Measurements from ENCODE around the gene PPP1R13B. TPM values are rescaled to one million over a fixed set of nuclear protein-coding genes. Genes with fewer than 3 reads are reported as not detected.

PPP1R13B gene
- total RNA-seq, 3 donors from 2014 or later, result 6.4 to 21.8 (median 18.4) TPM

- H3K27ac ChIP-seq, result peak overlapping the region; percentile 14 to 59
- H3K9me3 ChIP-seq, result no peaks in the 10 kb centered on the region
- H3K4me1 ChIP-seq, result peaks cover 0 to 20% of the 10 kb centered on the region in 2 donors
- no peaks in the 10 kb centered on the region for H3K27me3 ChIP-seq
- DNase-seq (ENCODE audit: low spot score in 2 of 2), result no peak
- TF ChIP-seq POLR2A (IDR thresholded peaks at IDR 0.05) (no peak), POLR2AphosphoS5 (IDR thresholded peaks at IDR 0.05) (no peak), CTCF (IDR thresholded peaks at IDR 0.05) (no peak)
- H3K36me3 ChIP-seq, result no peaks in the 10 kb centered on the region
- intact Hi-C loops (cut with DNase I; ENCODE audit: low total_unique reads), result no loop called here
- peak overlapping the region in 1 of 3 donors; percentile 9 for H3K4me3 ChIP-seq
These were observed 123.7 kb downstream of the PPP1R13B start for GRCh38 chr14:103723748-103724081.

- H3K36me3 ChIP-seq, result no peaks in the 10 kb centered on the region
- peaks cover 4 to 14% of the 10 kb centered on the region in 2 donors for H3K4me1 ChIP-seq
- no peak for TF ChIP-seq POLR2A (IDR thresholded peaks at IDR 0.05)
- no peak for TF ChIP-seq POLR2AphosphoS5 (IDR thresholded peaks at IDR 0.05)
- no peak for TF ChIP-seq CTCF (IDR thresholded peaks at IDR 0.05)
- peak overlapping the region in 1 of 2 donors; percentile 33 for H3K27ac ChIP-seq
- H3K9me3 ChIP-seq, result no peaks in the 10 kb centered on the region
- intact Hi-C loops (cut with DNase I; ENCODE audit: low total_unique reads), result no loop called here
- H3K4me3 ChIP-seq, result no peak overlapping the region
- peak in 1 of 2 donors; percentile 80 for DNase-seq (ENCODE audit: low spot score in 2 of 2)
- H3K27me3 ChIP-seq, result no peaks in the 10 kb centered on the region
These were observed 125.8 kb downstream of the PPP1R13B start for GRCh38 chr14:103721334-103722120.

- TF ChIP-seq POLR2AphosphoS5 (IDR thresholded peaks at IDR 0.05), result no peak
- no peak for TF ChIP-seq POLR2A (IDR thresholded peaks at IDR 0.05)
- no peak for TF ChIP-seq CTCF (IDR thresholded peaks at IDR 0.05)
- Histone ChIP-seq H3K27ac (no peak overlapping the region), H3K4me1 (peaks cover 4 to 14% of the 10 kb centered on the region in 2 donors), H3K27me3 (no peaks in the 10 kb centered on the region), H3K36me3 (no peaks in the 10 kb centered on the region), H3K4me3 (no peak overlapping the region), H3K9me3 (no peaks in the 10 kb centered on the region)
- no peak for DNase-seq (ENCODE audit: low spot score in 2 of 2)
- intact Hi-C loops (cut with DNase I; ENCODE audit: low total_unique reads), result no loop called here
These were observed 127.6 kb downstream of the PPP1R13B start for GRCh38 chr14:103719751-103720150.

- no peaks in the 10 kb centered on the region for H3K9me3 ChIP-seq
- intact Hi-C loops (cut with DNase I; ENCODE audit: low total_unique reads), result no loop called here
- no peaks in the 10 kb centered on the region for H3K36me3 ChIP-seq
- TF ChIP-seq POLR2AphosphoS5 (IDR thresholded peaks at IDR 0.05) (no peak), POLR2A (IDR thresholded peaks at IDR 0.05) (no peak), CTCF (IDR thresholded peaks at IDR 0.05) (no peak)
- peak overlapping the region in 1 of 3 donors; percentile 19 for H3K4me3 ChIP-seq
- no peak overlapping the region for H3K27ac ChIP-seq
- DNase-seq (ENCODE audit: low spot score in 2 of 2), result no peak
- peaks cover 4 to 7% of the 10 kb centered on the region in 2 donors for H3K4me1 ChIP-seq
- no peaks in the 10 kb centered on the region for H3K27me3 ChIP-seq
These were observed 128.8 kb downstream of the PPP1R13B start for GRCh38 chr14:103718572-103718971.

- Histone ChIP-seq H3K27me3 (no peaks in the 10 kb centered on the region), H3K9me3 (no peaks in the 10 kb centered on the region), H3K4me1 (peaks cover 12 to 13% of the 10 kb centered on the region in 2 donors), H3K27ac (no peak overlapping the region), H3K4me3 (peak overlapping the region; percentile 65 to 100 (median 70)), H3K36me3 (no peaks in the 10 kb centered on the region)
- DNase-seq (ENCODE audit: low spot score in 2 of 2), result no peak
- no peak for TF ChIP-seq POLR2AphosphoS5 (IDR thresholded peaks at IDR 0.05)
- no peak for TF ChIP-seq POLR2A (IDR thresholded peaks at IDR 0.05)
- no peak for TF ChIP-seq CTCF (IDR thresholded peaks at IDR 0.05)
- intact Hi-C loops (cut with DNase I; ENCODE audit: low total_unique reads), result no loop called here
These were observed 130.4 kb downstream of the PPP1R13B start for GRCh38 chr14:103716899-103717411.

Measured in breast epithelium (tissue), 4 donors.